ENCODE results near the gene SYNDIG1L. TPM values are rescaled to one million over a fixed set of nuclear protein-coding genes. Genes with fewer than 3 reads are reported as not detected.

Gene SYNDIG1L
- total and polyA plus RNA-seq, 2 donors: under 0.01 to 0.11 TPM

- Histone ChIP-seq H3K27me3 (ENCODE audit: control insufficient read depth in 2 of 2, insufficient read depth in 1 of 2, low read length in 1 of 2) (peaks cover 0 to 15% of the 10 kb centered on the region in 2 donors), H3K4me1 (ENCODE audit: control insufficient read depth in 2 of 2, insufficient read depth in 2 of 2, low read length in 2 of 2) (no peaks in the 10 kb centered on the region), H3K9me3 (ENCODE audit: control insufficient read depth in 2 of 2, insufficient read depth in 1 of 2, low read length in 1 of 2) (no peaks in the 10 kb centered on the region), H3K36me3 (ENCODE audit: control insufficient read depth in 2 of 2, insufficient read depth in 2 of 2, low read length in 1 of 2) (no peaks in the 10 kb centered on the region), H3K27ac (ENCODE audit: low read depth in 1 of 2, low read length in 1 of 2) (no peak overlapping the region), H3K4me3 (ENCODE audit: low read length in 2 of 2) (no peak overlapping the region)
- WGBS: 93% methylated on average over 7 of the region's 7 CpGs
- DNase-seq (ENCODE audit: low read depth in 6 of 9, low spot score in 9 of 9): no peak
Measured at GRCh38 chr14:74411671-74412070, 14.3 kb downstream of the SYNDIG1L start.

- H3K27me3 ChIP-seq (ENCODE audit: control insufficient read depth in 2 of 2, insufficient read depth in 1 of 2, low read length in 1 of 2): peaks cover 0 to 8% of the 10 kb centered on the region in 2 donors
- H3K36me3 ChIP-seq (ENCODE audit: control insufficient read depth in 2 of 2, insufficient read depth in 2 of 2, low read length in 1 of 2): no peaks in the 10 kb centered on the region
- no peak for DNase-seq (ENCODE audit: low read depth in 6 of 9, low spot score in 9 of 9)
- 96% methylated on average over 6 of the region's 6 CpGs for WGBS
- no peaks in the 10 kb centered on the region for H3K9me3 ChIP-seq (ENCODE audit: control insufficient read depth in 2 of 2, insufficient read depth in 1 of 2, low read length in 1 of 2)
- H3K27ac ChIP-seq (ENCODE audit: low read depth in 1 of 2, low read length in 1 of 2): no peak overlapping the region
- H3K4me1 ChIP-seq (ENCODE audit: control insufficient read depth in 2 of 2, insufficient read depth in 2 of 2, low read length in 2 of 2): no peaks in the 10 kb centered on the region
- H3K4me3 ChIP-seq (ENCODE audit: low read length in 2 of 2): no peak overlapping the region
Measured at GRCh38 chr14:74409441-74409840, 16.6 kb downstream of the SYNDIG1L start.

GRCh38 chr14:74408870-74409269, 17.1 kb downstream of the SYNDIG1L start:
- Histone ChIP-seq H3K36me3 (ENCODE audit: control insufficient read depth in 2 of 2, insufficient read depth in 2 of 2, low read length in 1 of 2) (no peaks in the 10 kb centered on the region), H3K27me3 (ENCODE audit: control insufficient read depth in 2 of 2, insufficient read depth in 1 of 2, low read length in 1 of 2) (peaks cover 0 to 4% of the 10 kb centered on the region in 2 donors), H3K4me1 (ENCODE audit: control insufficient read depth in 2 of 2, insufficient read depth in 2 of 2, low read length in 2 of 2) (no peaks in the 10 kb centered on the region), H3K4me3 (ENCODE audit: low read length in 2 of 2) (no peak overlapping the region), H3K9me3 (ENCODE audit: control insufficient read depth in 2 of 2, insufficient read depth in 1 of 2, low read length in 1 of 2) (no peaks in the 10 kb centered on the region), H3K27ac (ENCODE audit: low read depth in 1 of 2, low read length in 1 of 2) (no peak overlapping the region)
- WGBS: 95% methylated on average over 3 of the region's 3 CpGs
- DNase-seq (ENCODE audit: low read depth in 6 of 9, low spot score in 9 of 9): no peak

GRCh38 chr14:74407801-74408154, 18.2 kb downstream of the SYNDIG1L start:
- 95% methylated on average over 5 of the region's 5 CpGs for WGBS
- DNase-seq (ENCODE audit: low read depth in 6 of 9, low spot score in 9 of 9): no peak
- Histone ChIP-seq H3K27ac (ENCODE audit: low read depth in 1 of 2, low read length in 1 of 2) (no peak overlapping the region), H3K4me1 (ENCODE audit: control insufficient read depth in 2 of 2, insufficient read depth in 2 of 2, low read length in 2 of 2) (no peaks in the 10 kb centered on the region), H3K36me3 (ENCODE audit: control insufficient read depth in 2 of 2, insufficient read depth in 2 of 2, low read length in 1 of 2) (no peaks in the 10 kb centered on the region), H3K4me3 (ENCODE audit: low read length in 2 of 2) (no peak overlapping the region), H3K27me3 (ENCODE audit: control insufficient read depth in 2 of 2, insufficient read depth in 1 of 2, low read length in 1 of 2) (no peaks in the 10 kb centered on the region), H3K9me3 (ENCODE audit: control insufficient read depth in 2 of 2, insufficient read depth in 1 of 2, low read length in 1 of 2) (no peaks in the 10 kb centered on the region)

- H3K36me3 ChIP-seq (ENCODE audit: control insufficient read depth in 2 of 2, insufficient read depth in 2 of 2, low read length in 1 of 2): no peaks in the 10 kb centered on the region
- H3K27me3 ChIP-seq (ENCODE audit: control insufficient read depth in 2 of 2, insufficient read depth in 1 of 2, low read length in 1 of 2): no peaks in the 10 kb centered on the region
- H3K4me3 ChIP-seq (ENCODE audit: low read length in 2 of 2): no peak overlapping the region
- H3K4me1 ChIP-seq (ENCODE audit: control insufficient read depth in 2 of 2, insufficient read depth in 2 of 2, low read length in 2 of 2): peaks cover 0 to 4% of the 10 kb centered on the region in 2 donors
- DNase-seq (ENCODE audit: low read depth in 6 of 9, low spot score in 9 of 9): no peak
- no peak overlapping the region for H3K27ac ChIP-seq (ENCODE audit: low read depth in 1 of 2, low read length in 1 of 2)
- no peaks in the 10 kb centered on the region for H3K9me3 ChIP-seq (ENCODE audit: control insufficient read depth in 2 of 2, insufficient read depth in 1 of 2, low read length in 1 of 2)
- 96% methylated on average over 17 of the region's 17 CpGs for WGBS
Measured at GRCh38 chr14:74407021-74407800, 18.8 kb downstream of the SYNDIG1L start.

GRCh38 chr14:74405663-74406062, 20.3 kb downstream of the SYNDIG1L start:
- H3K36me3 ChIP-seq (ENCODE audit: control insufficient read depth in 2 of 2, insufficient read depth in 2 of 2, low read length in 1 of 2): no peaks in the 10 kb centered on the region
- peaks cover 0 to 5% of the 10 kb centered on the region in 2 donors for H3K27me3 ChIP-seq (ENCODE audit: control insufficient read depth in 2 of 2, insufficient read depth in 1 of 2, low read length in 1 of 2)
- H3K4me3 ChIP-seq (ENCODE audit: low read length in 2 of 2): no peak overlapping the region
- H3K4me1 ChIP-seq (ENCODE audit: control insufficient read depth in 2 of 2, insufficient read depth in 2 of 2, low read length in 2 of 2): peaks cover 0 to 16% of the 10 kb centered on the region in 2 donors
- H3K9me3 ChIP-seq (ENCODE audit: control insufficient read depth in 2 of 2, insufficient read depth in 1 of 2, low read length in 1 of 2): no peaks in the 10 kb centered on the region
- DNase-seq (ENCODE audit: low read depth in 6 of 9, low spot score in 9 of 9): no peak
- WGBS: 94% methylated on average over 4 of the region's 4 CpGs
- no peak overlapping the region for H3K27ac ChIP-seq (ENCODE audit: low read depth in 1 of 2, low read length in 1 of 2)

- peaks cover 0 to 16% of the 10 kb centered on the region in 2 donors for H3K4me1 ChIP-seq (ENCODE audit: control insufficient read depth in 2 of 2, insufficient read depth in 2 of 2, low read length in 2 of 2)
- no peaks in the 10 kb centered on the region for H3K36me3 ChIP-seq (ENCODE audit: control insufficient read depth in 2 of 2, insufficient read depth in 2 of 2, low read length in 1 of 2)
- H3K9me3 ChIP-seq (ENCODE audit: control insufficient read depth in 2 of 2, insufficient read depth in 1 of 2, low read length in 1 of 2): no peaks in the 10 kb centered on the region
- no peak overlapping the region for H3K4me3 ChIP-seq (ENCODE audit: low read length in 2 of 2)
- no peak overlapping the region for H3K27ac ChIP-seq (ENCODE audit: low read depth in 1 of 2, low read length in 1 of 2)
- H3K27me3 ChIP-seq (ENCODE audit: control insufficient read depth in 2 of 2, insufficient read depth in 1 of 2, low read length in 1 of 2): peaks cover 0 to 9% of the 10 kb centered on the region in 2 donors
- no peak for DNase-seq (ENCODE audit: low read depth in 6 of 9, low spot score in 9 of 9)
- whole genome bisulfite sequencing: 92% methylated on average over 7 of the region's 7 CpGs
Measured at GRCh38 chr14:74404435-74404834, 21.6 kb downstream of the SYNDIG1L start.

- H3K27ac ChIP-seq (ENCODE audit: low read depth in 1 of 2, low read length in 1 of 2): no peak overlapping the region
- H3K27me3 ChIP-seq (ENCODE audit: control insufficient read depth in 2 of 2, insufficient read depth in 1 of 2, low read length in 1 of 2): peaks cover 0 to 9% of the 10 kb centered on the region in 2 donors
Measured at GRCh38 chr14:74403619-74404417, 22.2 kb downstream of the SYNDIG1L start.

More at GRCh38 chr14:74403619-74404417, 22.2 kb downstream of the SYNDIG1L start:
- WGBS: 97% methylated on average over 12 of the region's 12 CpGs
- no peaks in the 10 kb centered on the region for H3K36me3 ChIP-seq (ENCODE audit: control insufficient read depth in 2 of 2, insufficient read depth in 2 of 2, low read length in 1 of 2)
- DNase-seq (ENCODE audit: low read depth in 6 of 9, low spot score in 9 of 9): no peak
- H3K4me3 ChIP-seq (ENCODE audit: low read length in 2 of 2): no peak overlapping the region
- H3K9me3 ChIP-seq (ENCODE audit: control insufficient read depth in 2 of 2, insufficient read depth in 1 of 2, low read length in 1 of 2): no peaks in the 10 kb centered on the region
- peaks cover 0 to 16% of the 10 kb centered on the region in 2 donors for H3K4me1 ChIP-seq (ENCODE audit: control insufficient read depth in 2 of 2, insufficient read depth in 2 of 2, low read length in 2 of 2)
